Kidney epithelial cell (primary cell): ENCODE data around the gene APBB2. TPM values are rescaled to one million over a fixed set of nuclear protein-coding genes. Genes with fewer than 3 reads are reported as not detected.
A peak's percentile ranks its signal among the peaks of the same experiment; 100 is the strongest.

ENCODE experiments used
- DNase-seq: peaks from one replicate; pipeline ENCODE4 v3.0.0-alpha.2; 2010; ENCODE audit warnings: low read depth
- H3K27me3 ChIP-seq: 2 replicates; pipeline ENCODE4 v1.6.0; 2011; ENCODE audit warnings: low read length; ENCODE audit not compliant: control insufficient read depth, insufficient read depth
- H3K36me3 ChIP-seq: 2 replicates; pipeline ENCODE4 v1.5.1; 2011; ENCODE audit warnings: low read length; ENCODE audit not compliant: control insufficient read depth, insufficient read depth
- H3K4me3 ChIP-seq: 2 replicates; pipeline ENCODE4 v1.5.1; 2011; ENCODE audit warnings: low read depth, mild to moderate bottlenecking, control low read depth, low read length
- CTCF ChIP-seq: IDR thresholded peaks from 2 replicates; pipeline ENCODE4 v1.5.1; 2011; ENCODE audit warnings: mild to moderate bottlenecking, moderate library complexity, low read length, control low read depth, inconsistent platforms; ENCODE audit not compliant: insufficient read depth, poor library complexity, severe bottlenecking
- total RNA-seq: library from RNA; depleted of rRNA; stranded (reverse); fragments of >200 nt; gene quantifications from 2 replicates; pipeline ENCODE4 v1.2.3, GENCODE V29; 2015

The APBB2 gene
- total RNA-seq, 1 donor from 2014 or later, result 52.0 TPM

DNA sequence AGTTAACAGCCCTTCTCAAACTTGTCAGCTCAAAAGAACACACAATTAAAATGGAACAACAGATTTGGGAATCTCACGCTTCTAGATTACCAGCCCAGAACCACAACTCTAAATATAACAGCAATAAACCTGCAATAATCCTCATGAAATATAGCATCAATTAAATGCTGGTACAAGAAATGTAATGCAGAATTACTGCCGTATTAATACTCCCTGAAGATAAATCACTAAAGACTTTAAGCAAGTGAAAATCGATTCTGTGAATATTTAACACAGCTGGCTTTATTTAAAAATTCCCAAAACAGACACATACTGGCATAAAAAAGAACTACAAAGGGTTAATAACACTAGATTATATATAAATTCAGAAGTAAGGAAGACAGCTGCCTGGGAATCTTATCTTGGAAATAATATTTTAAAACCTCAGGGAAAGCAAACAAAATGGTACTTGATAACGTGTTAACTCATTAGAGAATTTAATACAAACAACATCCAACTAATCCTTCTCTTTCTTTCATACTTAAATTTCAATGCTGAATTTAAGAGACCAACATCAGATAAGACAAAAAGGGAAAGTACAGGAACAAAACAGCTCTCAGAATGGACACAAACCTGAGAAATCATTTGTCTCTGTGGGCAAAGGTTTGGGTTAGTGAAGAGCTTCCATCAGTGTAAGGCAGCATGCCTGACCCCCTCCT, 34.7 kb downstream of the APBB2 start:
- DNase-seq, result no peak
- Histone ChIP-seq H3K4me3 (no peak overlapping the region), H3K27me3 (no peaks in the 10 kb centered on the region), H3K36me3 (no peaks in the 10 kb centered on the region)
- TF ChIP-seq CTCF, result no peak

- Histone ChIP-seq H3K27me3 (no peaks in the 10 kb centered on the region), H3K4me3 (no peak overlapping the region), H3K36me3 (no peaks in the 10 kb centered on the region)
- no peak for DNase-seq
- TF ChIP-seq CTCF, result no peak
These were observed 35.7 kb downstream of the APBB2 start for GRCh38 chr4:41178372-41179370.

DNA sequence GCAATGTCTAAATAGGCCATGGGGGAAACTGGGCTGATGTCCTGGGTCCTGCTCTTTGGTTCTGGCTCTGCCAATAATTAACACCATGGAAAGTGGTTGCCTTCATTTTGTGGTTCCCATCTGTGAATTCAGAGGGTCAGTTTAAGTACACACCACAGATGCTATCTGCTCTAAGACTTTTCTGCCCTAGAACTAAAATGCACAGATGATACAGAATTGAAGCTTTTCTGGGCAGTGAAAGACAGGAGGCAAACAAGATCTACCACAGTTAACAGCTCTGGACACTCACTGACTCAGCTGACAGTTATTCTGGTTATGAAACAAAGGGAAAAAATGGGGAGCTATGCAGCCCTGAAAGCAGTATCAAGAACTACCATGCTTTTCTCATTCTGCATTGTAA, 37.3 kb downstream of the APBB2 start:
- DNase-seq, result no peak
- TF ChIP-seq CTCF, result peak; percentile 50
- Histone ChIP-seq H3K27me3 (no peaks in the 10 kb centered on the region), H3K4me3 (no peak overlapping the region), H3K36me3 (no peaks in the 10 kb centered on the region)

GRCh38 chr4:41176340-41176739, 38.0 kb downstream of the APBB2 start:
- no peaks in the 10 kb centered on the region for H3K36me3 ChIP-seq
- no peak for DNase-seq
- no peaks in the 10 kb centered on the region for H3K27me3 ChIP-seq
- H3K4me3 ChIP-seq, result no peak overlapping the region
- TF ChIP-seq CTCF, result no peak

- H3K27me3 ChIP-seq, result no peaks in the 10 kb centered on the region
- DNase-seq, result no peak
- no peak overlapping the region for H3K4me3 ChIP-seq
- no peaks in the 10 kb centered on the region for H3K36me3 ChIP-seq
- TF ChIP-seq CTCF, result no peak
These were observed 38.5 kb downstream of the APBB2 start for GRCh38 chr4:41175794-41176193.
